Peyer's patch (tissue), 4 donors: ENCODE measurements around the gene MTSS2.

Source experiments
- POLR2A ChIP-seq, 2 donors: fragments of 450-650 bp; IDR thresholded peaks; one replicate each; pipeline ENCODE4 v1.5.1; 2017; ENCODE audit warnings: antibody characterized with exemption in 2 of 2, mild to moderate bottlenecking in 2 of 2, moderate library complexity in 2 of 2
- TF ChIP-seq, protein P1 (sequence below), 6 experiments: fragments of 450-650 bp in 4 of 6; fragments of 200-600 bp in 2 of 6; sonication (generic) in 1 of 6; IDR thresholded peaks; one replicate each; pipeline ENCODE4 v1.5.1; 2017 to 2019; ENCODE audit warnings: antibody characterized with exemption in 6 of 6, mild to moderate bottlenecking in 3 of 6, moderate library complexity in 1 of 6

DNA sequence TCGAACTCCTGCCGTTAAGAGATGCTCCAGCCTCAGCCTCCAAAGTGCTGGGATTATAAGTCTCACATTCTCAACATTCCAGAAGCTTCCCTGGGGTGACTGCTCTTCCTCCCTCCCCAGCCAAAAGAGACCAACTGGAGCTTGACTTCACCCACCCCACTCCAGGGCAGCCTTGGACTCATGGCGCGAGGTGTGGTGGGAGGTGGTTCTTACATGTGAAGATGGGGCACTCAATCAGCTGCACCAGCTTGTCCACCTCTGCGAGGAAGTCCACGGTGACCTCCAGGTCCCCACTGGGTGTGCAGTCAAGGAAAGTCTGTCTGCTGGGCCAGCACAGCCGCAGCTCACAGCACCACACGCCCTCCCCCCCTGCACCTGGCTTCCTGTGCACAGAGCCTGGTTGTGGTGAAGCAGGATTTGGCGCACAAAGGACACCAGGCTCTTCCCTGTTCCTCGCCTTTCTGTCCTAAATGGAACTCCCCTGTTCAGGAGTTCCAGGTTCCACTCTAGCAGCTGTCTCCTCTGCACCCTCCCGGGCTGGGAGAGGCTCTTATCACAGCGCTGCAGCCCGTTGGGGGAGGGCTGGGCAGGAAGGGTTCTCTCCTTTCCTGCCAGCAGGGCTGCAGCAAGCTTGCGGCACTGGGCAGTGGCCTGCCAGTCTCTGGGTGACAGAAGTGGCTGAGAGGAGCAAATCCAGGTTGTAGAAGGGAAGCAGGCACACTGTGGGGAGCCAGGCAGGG is 9.6 kb upstream of the MTSS2 start:
- TF ChIP-seq, protein P1, sequence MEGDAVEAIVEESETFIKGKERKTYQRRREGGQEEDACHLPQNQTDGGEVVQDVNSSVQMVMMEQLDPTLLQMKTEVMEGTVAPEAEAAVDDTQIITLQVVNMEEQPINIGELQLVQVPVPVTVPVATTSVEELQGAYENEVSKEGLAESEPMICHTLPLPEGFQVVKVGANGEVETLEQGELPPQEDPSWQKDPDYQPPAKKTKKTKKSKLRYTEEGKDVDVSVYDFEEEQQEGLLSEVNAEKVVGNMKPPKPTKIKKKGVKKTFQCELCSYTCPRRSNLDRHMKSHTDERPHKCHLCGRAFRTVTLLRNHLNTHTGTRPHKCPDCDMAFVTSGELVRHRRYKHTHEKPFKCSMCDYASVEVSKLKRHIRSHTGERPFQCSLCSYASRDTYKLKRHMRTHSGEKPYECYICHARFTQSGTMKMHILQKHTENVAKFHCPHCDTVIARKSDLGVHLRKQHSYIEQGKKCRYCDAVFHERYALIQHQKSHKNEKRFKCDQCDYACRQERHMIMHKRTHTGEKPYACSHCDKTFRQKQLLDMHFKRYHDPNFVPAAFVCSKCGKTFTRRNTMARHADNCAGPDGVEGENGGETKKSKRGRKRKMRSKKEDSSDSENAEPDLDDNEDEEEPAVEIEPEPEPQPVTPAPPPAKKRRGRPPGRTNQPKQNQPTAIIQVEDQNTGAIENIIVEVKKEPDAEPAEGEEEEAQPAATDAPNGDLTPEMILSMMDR (IDR thresholded peaks at IDR 0.05) = peak in 1 of 6 experiments; percentile 36
- no peak for TF ChIP-seq POLR2A (IDR thresholded peaks at IDR 0.05)
